ENCODE data around the gene GTPBP4. TPM values are rescaled to one million over a fixed set of nuclear protein-coding genes. Genes with fewer than 3 reads are reported as not detected.
A peak's percentile ranks its signal among the peaks of the same experiment; 100 is the strongest.
"Not testable (repeated sequence)": the region's sequence is repeated elsewhere in the genome, so short reads cannot be mapped to it uniquely, and the experiment has no call there.

Gene GTPBP4
- total RNA-seq, 1 donor from 2014 or later = 66.3 TPM

GRCh38 chr10:1035201-1035600 lies 47.0 kb downstream of the GTPBP4 start:
- Mint-ChIP-seq H3K4me1 (peaks cover 3% of the 10 kb centered on the region), H3K9me3 (no peaks in the 10 kb centered on the region), H3K27me3 (ENCODE audit: low read depth) (no peaks in the 10 kb centered on the region), H3K27ac (peak overlapping the region; percentile 79), H3K36me3 (peaks cover 6% of the 10 kb centered on the region), H3K4me3 (no peak overlapping the region)
- DNase-seq (ENCODE audit: low spot score in 2 of 2, unreplicated experiment in 2 of 2) = no peak
- TF ChIP-seq, protein P1, sequence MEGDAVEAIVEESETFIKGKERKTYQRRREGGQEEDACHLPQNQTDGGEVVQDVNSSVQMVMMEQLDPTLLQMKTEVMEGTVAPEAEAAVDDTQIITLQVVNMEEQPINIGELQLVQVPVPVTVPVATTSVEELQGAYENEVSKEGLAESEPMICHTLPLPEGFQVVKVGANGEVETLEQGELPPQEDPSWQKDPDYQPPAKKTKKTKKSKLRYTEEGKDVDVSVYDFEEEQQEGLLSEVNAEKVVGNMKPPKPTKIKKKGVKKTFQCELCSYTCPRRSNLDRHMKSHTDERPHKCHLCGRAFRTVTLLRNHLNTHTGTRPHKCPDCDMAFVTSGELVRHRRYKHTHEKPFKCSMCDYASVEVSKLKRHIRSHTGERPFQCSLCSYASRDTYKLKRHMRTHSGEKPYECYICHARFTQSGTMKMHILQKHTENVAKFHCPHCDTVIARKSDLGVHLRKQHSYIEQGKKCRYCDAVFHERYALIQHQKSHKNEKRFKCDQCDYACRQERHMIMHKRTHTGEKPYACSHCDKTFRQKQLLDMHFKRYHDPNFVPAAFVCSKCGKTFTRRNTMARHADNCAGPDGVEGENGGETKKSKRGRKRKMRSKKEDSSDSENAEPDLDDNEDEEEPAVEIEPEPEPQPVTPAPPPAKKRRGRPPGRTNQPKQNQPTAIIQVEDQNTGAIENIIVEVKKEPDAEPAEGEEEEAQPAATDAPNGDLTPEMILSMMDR (IDR thresholded peaks at IDR 0.05; ENCODE audit: unreplicated experiment) = no peak

- Mint-ChIP-seq H3K36me3 (peaks cover 9% of the 10 kb centered on the region), H3K9me3 (no peaks in the 10 kb centered on the region), H3K4me1 (peaks cover 5% of the 10 kb centered on the region), H3K4me3 (no peak overlapping the region), H3K27me3 (ENCODE audit: low read depth) (no peaks in the 10 kb centered on the region), H3K27ac (no peak overlapping the region)
- TF ChIP-seq, protein P1 (IDR thresholded peaks at IDR 0.05; ENCODE audit: unreplicated experiment) = no peak
- DNase-seq (ENCODE audit: low spot score in 2 of 2, unreplicated experiment in 2 of 2) = no peak
Measured at GRCh38 chr10:1036341-1036791, 48.1 kb downstream of the GTPBP4 start.

DNA sequence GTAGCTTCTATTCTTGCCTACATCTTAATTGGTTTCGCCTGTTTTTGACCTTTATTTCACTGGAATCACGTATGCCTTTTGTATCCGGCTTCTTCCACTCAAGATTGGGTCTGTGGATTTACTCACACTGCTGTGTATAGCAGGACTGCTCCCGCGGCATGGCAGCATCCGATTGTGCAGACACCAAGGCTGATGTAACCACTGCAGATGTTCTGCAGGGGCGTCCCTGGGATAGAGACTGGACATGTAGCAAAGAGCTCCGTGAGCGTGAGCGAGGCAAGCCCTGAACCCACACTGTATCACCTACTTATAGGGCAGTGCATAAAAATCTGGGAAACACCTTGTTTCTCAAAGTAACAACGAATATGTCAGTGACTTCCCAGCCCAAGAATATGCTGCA lies 48.9 kb downstream of the GTPBP4 start:
- Mint-ChIP-seq H3K9me3 (no peaks in the 10 kb centered on the region), H3K4me3 (no peak overlapping the region), H3K27ac (no peak overlapping the region), H3K36me3 (peaks cover 11% of the 10 kb centered on the region), H3K4me1 (peaks cover 5% of the 10 kb centered on the region), H3K27me3 (ENCODE audit: low read depth) (no peaks in the 10 kb centered on the region)
- no peak for DNase-seq (ENCODE audit: low spot score in 2 of 2, unreplicated experiment in 2 of 2)
- TF ChIP-seq, protein P1 (IDR thresholded peaks at IDR 0.05; ENCODE audit: unreplicated experiment) = no peak

DNA sequence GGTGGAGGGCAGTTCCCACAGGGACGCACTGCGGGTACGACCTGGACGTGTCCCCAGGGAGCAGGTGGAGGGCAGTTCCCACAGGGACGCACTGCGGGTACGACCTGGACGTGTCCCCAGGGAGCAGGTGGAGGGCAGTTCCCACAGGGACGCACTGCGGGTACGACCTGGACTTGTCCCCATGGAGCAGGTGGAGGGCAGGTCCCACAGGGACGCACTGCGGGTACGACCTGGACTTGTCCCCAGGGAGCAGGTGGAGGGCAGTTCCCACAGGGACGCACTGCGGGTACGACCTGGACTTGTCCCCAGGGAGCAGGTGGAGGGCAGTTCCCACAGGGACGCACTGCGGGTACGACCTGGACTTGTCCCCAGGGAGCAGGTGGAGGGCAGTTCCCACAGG lies 50.5 kb downstream of the GTPBP4 start:
- H3K4me3 Mint-ChIP-seq; H3K27ac Mint-ChIP-seq; H3K4me1 Mint-ChIP-seq; H3K27me3 Mint-ChIP-seq (ENCODE audit: low read depth); H3K9me3 Mint-ChIP-seq; DNase-seq (ENCODE audit: low spot score in 2 of 2, unreplicated experiment in 2 of 2): not testable (repeated sequence)
- peaks cover 18% of the 10 kb centered on the region for H3K36me3 Mint-ChIP-seq

DNA sequence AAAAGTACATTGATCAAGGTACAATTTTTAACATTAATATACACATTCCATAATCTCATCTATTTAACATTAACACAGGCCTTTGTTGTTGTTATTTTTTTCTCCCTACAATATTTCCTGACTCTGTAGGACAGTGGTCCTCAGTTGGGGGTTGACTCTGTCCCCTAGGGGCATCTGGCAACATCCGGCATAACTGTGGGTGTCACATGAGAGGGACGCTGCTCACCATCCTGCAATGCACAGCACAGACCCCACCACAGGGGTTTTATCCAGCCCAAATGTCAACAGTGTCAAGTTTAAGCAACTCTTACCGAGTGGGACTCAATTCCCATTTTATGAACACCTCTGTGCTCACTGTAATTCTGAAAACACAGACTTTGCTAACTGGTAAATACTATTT lies 51.9 kb downstream of the GTPBP4 start:
- peaks cover 21% of the 10 kb centered on the region for H3K4me1 Mint-ChIP-seq

DNA sequence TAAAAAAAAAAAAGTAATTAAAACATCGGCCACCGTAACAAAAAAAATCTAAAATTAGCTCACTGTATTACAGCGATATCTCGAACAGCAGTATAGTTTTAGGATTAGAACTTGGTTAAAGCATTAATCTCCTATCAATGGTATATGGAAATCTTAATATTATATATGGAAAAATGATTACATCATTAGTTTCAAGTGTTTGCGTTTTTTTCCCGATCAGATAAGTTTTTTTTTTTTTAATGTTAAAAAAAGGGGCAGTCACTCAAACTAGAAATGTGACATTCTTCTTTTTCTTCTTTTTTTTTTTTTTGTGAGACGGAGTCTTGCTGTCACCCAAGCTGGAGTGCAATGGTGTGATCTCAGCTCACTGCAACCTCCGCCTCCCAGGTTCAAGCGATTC lies 53.3 kb downstream of the GTPBP4 start:
- no peak overlapping the region for H3K4me3 Mint-ChIP-seq

More for the DNA sequence above, 51.9 kb downstream of the GTPBP4 start:
- TF ChIP-seq, protein P1 (IDR thresholded peaks at IDR 0.05; ENCODE audit: unreplicated experiment) = no peak
- DNase-seq (ENCODE audit: low spot score in 2 of 2, unreplicated experiment in 2 of 2) = no peak
- Mint-ChIP-seq H3K27ac (peak overlapping the region; percentile 71), H3K9me3 (no peaks in the 10 kb centered on the region), H3K36me3 (peaks cover 18% of the 10 kb centered on the region), H3K4me3 (no peak overlapping the region), H3K27me3 (ENCODE audit: low read depth) (no peaks in the 10 kb centered on the region)

More for the DNA sequence above, 53.3 kb downstream of the GTPBP4 start:
- peaks cover 24% of the 10 kb centered on the region for H3K4me1 Mint-ChIP-seq
- H3K36me3 Mint-ChIP-seq = peaks cover 18% of the 10 kb centered on the region
- no peaks in the 10 kb centered on the region for H3K9me3 Mint-ChIP-seq
- no peaks in the 10 kb centered on the region for H3K27me3 Mint-ChIP-seq (ENCODE audit: low read depth)
- DNase-seq (ENCODE audit: low spot score in 2 of 2, unreplicated experiment in 2 of 2) = no peak
- no peak overlapping the region for H3K27ac Mint-ChIP-seq
- TF ChIP-seq, protein P1 (IDR thresholded peaks at IDR 0.05; ENCODE audit: unreplicated experiment) = no peak
